ENCODE results near the gene GUCA2B. TPM values are rescaled to one million over a fixed set of nuclear protein-coding genes. Genes with fewer than 3 reads are reported as not detected.

The GUCA2B gene
- polyA plus RNA-seq, 3 donors = not detected

DNA sequence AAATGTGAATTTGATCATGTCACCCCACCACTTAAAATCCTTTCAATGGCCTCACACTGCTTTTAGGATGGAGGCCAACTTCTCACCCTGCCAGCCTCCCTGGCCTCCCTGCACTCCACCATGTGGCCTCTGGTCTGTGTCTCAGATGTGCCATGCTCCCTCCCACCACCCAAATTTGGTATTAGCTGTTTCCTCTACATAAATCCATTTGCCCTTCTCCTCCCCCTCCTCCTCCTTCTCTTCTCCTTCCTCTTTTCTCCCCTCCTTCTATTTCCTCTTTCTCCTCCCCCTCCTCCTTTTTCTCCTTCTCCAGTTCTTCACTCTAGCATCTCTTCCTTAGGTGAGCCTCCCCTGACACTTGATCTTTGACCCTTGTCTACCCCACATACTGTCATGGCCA, 16.7 kb upstream of the GUCA2B start:
- Histone ChIP-seq H4K20me1 (ENCODE audit: insufficient read depth, low read length) (no peaks in the 10 kb centered on the region), H3K36me3 (replicated peaks in 1 of 2; ENCODE audit: control insufficient read depth in 1 of 2, insufficient read depth in 2 of 2, low read length in 2 of 2) (no peaks in the 10 kb centered on the region), H3K4me3 (replicated peaks in 1 of 3; ENCODE audit: low read depth in 2 of 3, low read length in 3 of 3) (no peak overlapping the region), H3K79me2 (ENCODE audit: insufficient read depth, low read length) (no peaks in the 10 kb centered on the region), H3K27me3 (ENCODE audit: control insufficient read depth in 2 of 2, insufficient read depth in 2 of 2, low read length in 2 of 2) (no peaks in the 10 kb centered on the region), H3K27ac (ENCODE audit: low read depth in 1 of 2, low read length in 2 of 2) (no peak overlapping the region), H2AFZ (ENCODE audit: insufficient read depth, low read depth, low read length, poor library complexity, severe bottlenecking) (no peak overlapping the region), H3K4me1 (ENCODE audit: control insufficient read depth in 1 of 2, insufficient read depth in 2 of 2, low read length in 2 of 2) (peaks cover 0 to 3% of the 10 kb centered on the region in 2 donors), H3K9ac (ENCODE audit: insufficient read depth, low read length, poor library complexity, severe bottlenecking) (no peak overlapping the region), H3K4me2 (replicated peaks; ENCODE audit: extremely low read depth, low read length, poor library complexity, severe bottlenecking) (no peak overlapping the region), H3K9me3 (replicated peaks in 1 of 2; ENCODE audit: control insufficient read depth in 1 of 2, insufficient read depth in 1 of 2, low read length in 2 of 2) (no peaks in the 10 kb centered on the region)
- Mint-ChIP-seq H3K27me3 (ENCODE audit: low read depth in 3 of 3) (peaks cover 1 to 5% (median 2%) of the 10 kb centered on the region in 3 donors), H3K4me1 (peaks cover 6% of the 10 kb centered on the region), H3K36me3 (no peaks in the 10 kb centered on the region), H3K27ac (peak overlapping the region in 1 of 7 donors; percentile 51), H3K9me3 (peaks cover 0 to 5% (median 2%) of the 10 kb centered on the region in 7 donors), H3K4me3 (no peak overlapping the region)
- TF ChIP-seq, protein P1, sequence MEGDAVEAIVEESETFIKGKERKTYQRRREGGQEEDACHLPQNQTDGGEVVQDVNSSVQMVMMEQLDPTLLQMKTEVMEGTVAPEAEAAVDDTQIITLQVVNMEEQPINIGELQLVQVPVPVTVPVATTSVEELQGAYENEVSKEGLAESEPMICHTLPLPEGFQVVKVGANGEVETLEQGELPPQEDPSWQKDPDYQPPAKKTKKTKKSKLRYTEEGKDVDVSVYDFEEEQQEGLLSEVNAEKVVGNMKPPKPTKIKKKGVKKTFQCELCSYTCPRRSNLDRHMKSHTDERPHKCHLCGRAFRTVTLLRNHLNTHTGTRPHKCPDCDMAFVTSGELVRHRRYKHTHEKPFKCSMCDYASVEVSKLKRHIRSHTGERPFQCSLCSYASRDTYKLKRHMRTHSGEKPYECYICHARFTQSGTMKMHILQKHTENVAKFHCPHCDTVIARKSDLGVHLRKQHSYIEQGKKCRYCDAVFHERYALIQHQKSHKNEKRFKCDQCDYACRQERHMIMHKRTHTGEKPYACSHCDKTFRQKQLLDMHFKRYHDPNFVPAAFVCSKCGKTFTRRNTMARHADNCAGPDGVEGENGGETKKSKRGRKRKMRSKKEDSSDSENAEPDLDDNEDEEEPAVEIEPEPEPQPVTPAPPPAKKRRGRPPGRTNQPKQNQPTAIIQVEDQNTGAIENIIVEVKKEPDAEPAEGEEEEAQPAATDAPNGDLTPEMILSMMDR (IDR thresholded peaks at IDR 0.05) = no peak
- DNase-seq = no peak
- intact Hi-C loops (cut with micrococcal nuclease) = no loop called here

DNA sequence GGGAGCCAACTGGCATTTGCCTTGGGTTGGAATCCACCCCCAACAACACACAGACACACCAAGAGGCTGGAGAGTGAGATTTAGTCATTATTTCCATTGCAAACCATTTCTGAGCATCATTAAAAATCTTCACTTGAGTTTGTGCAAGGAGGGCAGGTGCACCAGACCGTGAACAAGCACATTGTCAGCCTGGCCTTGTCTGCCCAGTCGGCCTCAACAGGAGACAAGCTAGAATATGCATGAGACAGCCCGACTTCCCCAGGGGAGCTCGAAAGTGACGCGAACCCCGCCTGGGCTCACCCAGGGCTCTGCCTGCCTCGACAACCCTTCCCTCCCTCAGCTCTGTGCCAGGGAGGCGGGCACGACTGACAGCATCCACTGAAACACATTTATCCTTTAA, 15.4 kb upstream of the GUCA2B start:
- H2AFZ ChIP-seq (ENCODE audit: insufficient read depth, low read depth, low read length, poor library complexity, severe bottlenecking) = no peak overlapping the region
- no peak for DNase-seq
- no peak overlapping the region for H3K4me3 ChIP-seq (replicated peaks in 1 of 3; ENCODE audit: low read depth in 2 of 3, low read length in 3 of 3)
- H3K36me3 ChIP-seq (replicated peaks in 1 of 2; ENCODE audit: control insufficient read depth in 1 of 2, insufficient read depth in 2 of 2, low read length in 2 of 2) = no peaks in the 10 kb centered on the region
- peaks cover 6% of the 10 kb centered on the region for H3K4me1 Mint-ChIP-seq
- 95% methylated on average over 10 of the region's 10 CpGs for WGBS (ENCODE audit: insufficient coverage)
- no peaks in the 10 kb centered on the region for H4K20me1 ChIP-seq (ENCODE audit: insufficient read depth, low read length)
- H3K36me3 Mint-ChIP-seq = no peaks in the 10 kb centered on the region
- no peak overlapping the region for H3K4me2 ChIP-seq (replicated peaks; ENCODE audit: extremely low read depth, low read length, poor library complexity, severe bottlenecking)
- peaks cover 0 to 5% (median 2%) of the 10 kb centered on the region in 7 donors for H3K9me3 Mint-ChIP-seq
- no peaks in the 10 kb centered on the region for H3K9me3 ChIP-seq (replicated peaks in 1 of 2; ENCODE audit: control insufficient read depth in 1 of 2, insufficient read depth in 1 of 2, low read length in 2 of 2)
- H3K27ac Mint-ChIP-seq = no peak overlapping the region
- peaks cover 0 to 3% of the 10 kb centered on the region in 2 donors for H3K4me1 ChIP-seq (ENCODE audit: control insufficient read depth in 1 of 2, insufficient read depth in 2 of 2, low read length in 2 of 2)
- no peak overlapping the region for H3K27ac ChIP-seq (ENCODE audit: low read depth in 1 of 2, low read length in 2 of 2)
- intact Hi-C loops (cut with micrococcal nuclease) = no loop called here
- TF ChIP-seq, protein P1 (IDR thresholded peaks at IDR 0.05) = no peak
- H3K27me3 ChIP-seq (ENCODE audit: control insufficient read depth in 2 of 2, insufficient read depth in 2 of 2, low read length in 2 of 2) = no peaks in the 10 kb centered on the region
- no peaks in the 10 kb centered on the region for H3K79me2 ChIP-seq (ENCODE audit: insufficient read depth, low read length)
- H3K4me3 Mint-ChIP-seq = no peak overlapping the region
- no peak overlapping the region for H3K9ac ChIP-seq (ENCODE audit: insufficient read depth, low read length, poor library complexity, severe bottlenecking)
- H3K27me3 Mint-ChIP-seq (ENCODE audit: low read depth in 3 of 3) = peaks cover 2 to 6% (median 5%) of the 10 kb centered on the region in 3 donors
